H9 (cell line): ENCODE measurements around the gene DGLUCY. TPM values are rescaled to one million over a fixed set of nuclear protein-coding genes. Genes with fewer than 3 reads are reported as not detected.

Experiments used
- DNase-seq: peaks from one replicate; pipeline ENCODE4 v3.0.0-alpha.2; 2017
- H2AFZ ChIP-seq: one replicate; pipeline ENCODE4 v1.6.1; 2013; ENCODE audit warnings: mild to moderate bottlenecking, low read length, control low read depth, moderate library complexity
- H2AK5ac ChIP-seq: 2 replicates; pipeline ENCODE4 v1.6.1; 2013; ENCODE audit warnings: low read length, control low read depth, mixed read lengths; ENCODE audit not compliant: insufficient read length
- H2BK120ac ChIP-seq: one replicate; pipeline ENCODE4 v1.6.1; 2013; ENCODE audit warnings: low read depth, mild to moderate bottlenecking, low read length, control low read depth, inconsistent platforms; ENCODE audit not compliant: poor library complexity, severe bottlenecking
- H2BK12ac ChIP-seq: 2 replicates; pipeline ENCODE4 v1.6.1; 2013; ENCODE audit warnings: low read length, control low read depth, mixed read lengths, low read depth; ENCODE audit not compliant: insufficient read length
- H2BK15ac ChIP-seq: 2 replicates; pipeline ENCODE4 v1.6.1; 2013; ENCODE audit warnings: low read depth, low read length, control low read depth
- H2BK20ac ChIP-seq: one replicate; pipeline ENCODE4 v1.6.1; 2013; ENCODE audit warnings: low read depth, mild to moderate bottlenecking, low read length, control low read depth, inconsistent platforms; ENCODE audit not compliant: poor library complexity, severe bottlenecking
- H2BK5ac ChIP-seq: 2 replicates; pipeline ENCODE4 v1.6.1; 2013; ENCODE audit warnings: low read length, control low read depth, mixed read lengths; ENCODE audit not compliant: insufficient read length
- H3K14ac ChIP-seq: 2 replicates; pipeline ENCODE4 v1.6.1; 2013; ENCODE audit warnings: low read length, control low read depth; ENCODE audit not compliant: insufficient read depth
- H3K18ac ChIP-seq: 2 replicates; pipeline ENCODE4 v1.6.1; 2013; ENCODE audit warnings: low read depth, mild to moderate bottlenecking, mixed read lengths, low read length, control low read depth; ENCODE audit not compliant: insufficient read length
- H3K23ac ChIP-seq: 2 replicates; pipeline ENCODE4 v1.6.1; 2013; ENCODE audit warnings: low read length, control low read depth, mixed read lengths, low read depth; ENCODE audit not compliant: insufficient read length
- H3K23me2 ChIP-seq: 2 replicates; pipeline ENCODE4 v1.6.1; 2013; ENCODE audit warnings: low read depth, mild to moderate bottlenecking, mixed read lengths, low read length, control low read depth; ENCODE audit not compliant: insufficient read length, poor library complexity, severe bottlenecking
- H3K27ac ChIP-seq: 2 replicates; pipeline ENCODE4 v1.5.1; 2013; ENCODE audit warnings: low read length, control low read depth, mixed read lengths, low read depth; ENCODE audit not compliant: insufficient read length
- H3K27me3 ChIP-seq: 2 replicates; pipeline ENCODE4 v1.6.1; 2013; ENCODE audit warnings: low read length, control low read depth, inconsistent platforms; ENCODE audit not compliant: insufficient read depth
- H3K4ac ChIP-seq: 2 replicates; pipeline ENCODE4 v1.6.1; 2013; ENCODE audit warnings: low read depth, mild to moderate bottlenecking, control low read depth, inconsistent platforms, low read length, moderate library complexity
- H3K4me1 ChIP-seq: 2 replicates; pipeline ENCODE4 v1.6.1; 2013; ENCODE audit warnings: low read length, control low read depth, inconsistent platforms; ENCODE audit not compliant: insufficient read depth
- H3K4me2 ChIP-seq: 2 replicates; pipeline ENCODE4 v1.6.1; 2013; ENCODE audit warnings: low read length, control low read depth, mixed read lengths; ENCODE audit not compliant: insufficient read length, insufficient read depth
- H3K56ac ChIP-seq: 2 replicates; pipeline ENCODE4 v1.6.1; 2013; ENCODE audit warnings: low read depth, mild to moderate bottlenecking, mixed read lengths, low read length, control low read depth; ENCODE audit not compliant: insufficient read length
- H3K79me1 ChIP-seq: 2 replicates; pipeline ENCODE4 v1.6.1; 2013; ENCODE audit warnings: low read depth, mild to moderate bottlenecking, moderate library complexity, low read length, control low read depth, inconsistent platforms; ENCODE audit not compliant: insufficient read depth, poor library complexity, severe bottlenecking
- H3K79me2 ChIP-seq: 2 replicates; pipeline ENCODE4 v1.6.1; 2013; ENCODE audit warnings: low read length, control low read depth, inconsistent platforms; ENCODE audit not compliant: insufficient read depth
- H3K9ac ChIP-seq: 2 replicates; pipeline ENCODE4 v1.6.1; 2013; ENCODE audit warnings: low read length, control low read depth, mixed read lengths; ENCODE audit not compliant: insufficient read length; ENCODE audit errors: extremely low read depth
- H3K9me3 ChIP-seq: one replicate; pipeline ENCODE4 v1.6.1; 2013; ENCODE audit warnings: low read depth, low read length, inconsistent platforms; ENCODE audit not compliant: control insufficient read depth
- H3T11ph ChIP-seq: one replicate; pipeline ENCODE4 v1.6.1; 2013; ENCODE audit warnings: mild to moderate bottlenecking, low read length, control low read depth, inconsistent platforms
- H4K20me1 ChIP-seq: one replicate; pipeline ENCODE4 v1.6.1; 2013; ENCODE audit not compliant: control insufficient read depth, insufficient read length, insufficient read depth
- H4K5ac ChIP-seq: 2 replicates; pipeline ENCODE4 v1.6.1; 2013; ENCODE audit warnings: low read depth, mild to moderate bottlenecking, mixed read lengths, low read length, control low read depth; ENCODE audit not compliant: insufficient read length
- H4K8ac ChIP-seq: replicated peaks from 2 replicates; pipeline ENCODE4 v1.6.1; 2013; ENCODE audit warnings: low read length, control low read depth, mixed read lengths, low read depth; ENCODE audit not compliant: insufficient read length
- H4K91ac ChIP-seq: 2 replicates; pipeline ENCODE4 v1.6.1; 2013; ENCODE audit warnings: low read depth, mild to moderate bottlenecking, moderate library complexity, mixed read lengths, low read length, control low read depth; ENCODE audit not compliant: insufficient read length
- H3K27ac Mint-ChIP-seq, 3 experiments: 2 replicates in 2 of 3; 3 replicates in 1 of 3; pipeline ENCODE4 v1.8.0; 2020 to 2021; ENCODE audit warnings: mixed read lengths in 3 of 3, mild to moderate bottlenecking in 1 of 3, moderate library complexity in 1 of 3
- H3K27me3 Mint-ChIP-seq: 2 replicates; pipeline ENCODE4 v1.8.0; 2021; ENCODE audit warnings: low read depth, mild to moderate bottlenecking, moderate library complexity, mixed read lengths
- H3K36me3 Mint-ChIP-seq, 3 experiments: 2 replicates in 2 of 3; 3 replicates in 1 of 3; pipeline ENCODE4 v1.8.0; 2020 to 2021; ENCODE audit warnings: low read depth in 3 of 3, mixed read lengths in 3 of 3; ENCODE audit not compliant: insufficient read depth in 1 of 3
- H3K4me1 Mint-ChIP-seq, 2 experiments: 2 replicates each; pipeline ENCODE4 v1.8.0; 2020; ENCODE audit warnings: mixed read lengths in 2 of 2
- H3K4me3 Mint-ChIP-seq, 2 experiments: 2 replicates in 1 of 2; 3 replicates in 1 of 2; pipeline ENCODE4 v1.8.0; 2020 to 2021; ENCODE audit warnings: mild to moderate bottlenecking in 2 of 2, mixed read lengths in 2 of 2, moderate library complexity in 1 of 2
- H3K9me3 Mint-ChIP-seq, 2 experiments: 2 replicates in 1 of 2; 3 replicates in 1 of 2; pipeline ENCODE4 v1.8.0; 2020; ENCODE audit warnings: mild to moderate bottlenecking in 2 of 2, mixed read lengths in 2 of 2, moderate library complexity in 1 of 2
- WGBS: extraction: QIAGEN DNeasy Blood & Tissue Kit; methylation state at CpG from one replicate; pipeline ENCODE4 v1.1.7; 2013; ENCODE audit warnings: missing lambda C conversion rate, low lambda C conversion rate, mixed read lengths; ENCODE audit not compliant: insufficient read length; ENCODE audit errors: extremely low coverage; 5-methylcytosine and 5-hydroxymethylcytosine counted together
- total RNA-seq: library from RNA; stranded (reverse); gene quantifications from 2 replicates; pipeline ENCODE4 v1.2.1, GENCODE V29; 2021
- TF ChIP-seq, protein P1 (sequence below): fragments of 200-600 bp; sonication (generic); conservative IDR thresholded peaks from 3 replicates; pipeline ENCODE4 v1.8.0; 2021; ENCODE audit warnings: antibody characterized with exemption, mild to moderate bottlenecking

DGLUCY gene
- total RNA-seq, 1 experiment from 2014 or later = 29.6 TPM

DNA sequence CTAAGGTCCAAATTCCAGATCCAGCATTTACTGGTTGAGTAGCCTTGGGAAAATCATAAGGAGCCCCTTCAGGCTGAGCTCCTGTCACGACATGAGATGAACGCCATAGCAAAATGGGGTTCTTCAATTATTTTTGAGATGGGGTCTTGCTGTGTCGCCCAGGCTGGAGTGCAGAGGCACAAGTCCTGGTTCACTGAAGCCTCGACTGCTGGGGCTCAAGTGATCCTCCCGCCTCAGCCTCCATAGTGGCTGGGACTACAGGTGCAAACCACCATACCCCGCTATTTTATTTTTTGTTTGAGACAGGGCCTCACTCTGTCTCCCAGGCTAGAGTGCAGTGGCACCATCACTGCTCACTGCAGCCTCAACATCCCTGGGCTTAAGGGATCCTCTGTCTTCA is 156.3 kb downstream of the DGLUCY start:
- peaks cover 0 to 8% of the 10 kb centered on the region in 2 experiments; a peak in 1 of 4 replicates for H3K4me1 Mint-ChIP-seq
- Histone ChIP-seq H3T11ph (no peak overlapping the region), H3K4me1 (no peaks in the 10 kb centered on the region), H4K8ac (no peak overlapping the region), H2BK20ac (no peak overlapping the region), H3K9ac (no peak overlapping the region), H3K27ac (no peak overlapping the region), H2BK15ac (no peak overlapping the region), H3K9me3 (no peaks in the 10 kb centered on the region), H3K4me2 (no peak overlapping the region), H4K5ac (no peak overlapping the region), H3K27me3 (no peaks in the 10 kb centered on the region; the same call in 1 of the 2 replicates), H2AFZ (no peak overlapping the region), H3K18ac (no peak overlapping the region), H4K91ac (no peak overlapping the region), H3K14ac (no peak overlapping the region), H2BK5ac (no peak overlapping the region), H2BK12ac (no peak overlapping the region), H2AK5ac (no peak overlapping the region), H3K56ac (no peak overlapping the region), H4K20me1 (no peaks in the 10 kb centered on the region), H3K23me2 (peaks cover 5% of the 10 kb centered on the region), H2BK120ac (no peak overlapping the region), H3K23ac (no peak overlapping the region), H3K4ac (no peak overlapping the region), H3K79me2 (no peaks in the 10 kb centered on the region), H3K79me1 (no peaks in the 10 kb centered on the region)
- no peak for DNase-seq
- H3K36me3 Mint-ChIP-seq = peaks cover 5 to 16% (median 9%) of the 10 kb centered on the region in 3 experiments
- no peak overlapping the region for H3K4me3 Mint-ChIP-seq
- TF ChIP-seq, protein P1, sequence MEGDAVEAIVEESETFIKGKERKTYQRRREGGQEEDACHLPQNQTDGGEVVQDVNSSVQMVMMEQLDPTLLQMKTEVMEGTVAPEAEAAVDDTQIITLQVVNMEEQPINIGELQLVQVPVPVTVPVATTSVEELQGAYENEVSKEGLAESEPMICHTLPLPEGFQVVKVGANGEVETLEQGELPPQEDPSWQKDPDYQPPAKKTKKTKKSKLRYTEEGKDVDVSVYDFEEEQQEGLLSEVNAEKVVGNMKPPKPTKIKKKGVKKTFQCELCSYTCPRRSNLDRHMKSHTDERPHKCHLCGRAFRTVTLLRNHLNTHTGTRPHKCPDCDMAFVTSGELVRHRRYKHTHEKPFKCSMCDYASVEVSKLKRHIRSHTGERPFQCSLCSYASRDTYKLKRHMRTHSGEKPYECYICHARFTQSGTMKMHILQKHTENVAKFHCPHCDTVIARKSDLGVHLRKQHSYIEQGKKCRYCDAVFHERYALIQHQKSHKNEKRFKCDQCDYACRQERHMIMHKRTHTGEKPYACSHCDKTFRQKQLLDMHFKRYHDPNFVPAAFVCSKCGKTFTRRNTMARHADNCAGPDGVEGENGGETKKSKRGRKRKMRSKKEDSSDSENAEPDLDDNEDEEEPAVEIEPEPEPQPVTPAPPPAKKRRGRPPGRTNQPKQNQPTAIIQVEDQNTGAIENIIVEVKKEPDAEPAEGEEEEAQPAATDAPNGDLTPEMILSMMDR = no peak
- H3K9me3 Mint-ChIP-seq = no peaks in the 10 kb centered on the region
- peaks cover 9% of the 10 kb centered on the region for H3K27me3 Mint-ChIP-seq
- no peak overlapping the region for H3K27ac Mint-ChIP-seq
- no CpG with 5 or more reads among the region's 6 CpGs for WGBS
